Ureter (tissue), 1 donor: Measurements from ENCODE around the gene SLC45A3. TPM values are rescaled to one million over a fixed set of nuclear protein-coding genes. Genes with fewer than 3 reads are reported as not detected.
"Not testable (repeated sequence)": the region's sequence is repeated elsewhere in the genome, so short reads cannot be mapped to it uniquely, and the experiment has no call there.

Experiments
- DNase-seq: peaks from one replicate; pipeline ENCODE4 v3.0.0-alpha.2; 2020; ENCODE audit warnings: low spot score
- total RNA-seq: library from RNA; stranded (reverse); gene quantifications from one replicate; pipeline ENCODE4 v1.2.4, GENCODE V29; 2023
- donor health status: DM: yes; HTN: yes; CAD: no.

The SLC45A3 gene
- 3.7 TPM for total RNA-seq

GRCh38 chr1:205680073-205680851 lies at the start of gene SLC45A3:
Gene SLC45A3 (minus strand): TSS chr1:205680509. CDS start chr1:205664656, 15,853 bp downstream.
- DNase-seq = no peak

GRCh38 chr1:205726619-205727125 lies 46.4 kb upstream of the SLC45A3 start:
- no peak for DNase-seq

- no peak for DNase-seq
Observed at GRCh38 chr1:205725514-205725913, 45.2 kb upstream of the SLC45A3 start.

GRCh38 chr1:205720740-205721139 lies 40.4 kb upstream of the SLC45A3 start:
- not testable (repeated sequence) for DNase-seq

GRCh38 chr1:205719762-205720161 lies 39.5 kb upstream of the SLC45A3 start:
- no peak for DNase-seq

- DNase-seq = no peak
Observed at GRCh38 chr1:205719015-205719414, 38.7 kb upstream of the SLC45A3 start.

GRCh38 chr1:205716371-205717132 lies 36.2 kb upstream of the SLC45A3 start:
- no peak for DNase-seq

- DNase-seq = no peak
Observed at GRCh38 chr1:205715628-205716027, 35.3 kb upstream of the SLC45A3 start.

GRCh38 chr1:205714906-205715246 lies 34.6 kb upstream of the SLC45A3 start:
- no peak for DNase-seq

- no peak for DNase-seq
Observed at GRCh38 chr1:205714190-205714905, 34.0 kb upstream of the SLC45A3 start.

GRCh38 chr1:205711105-205712048 lies 31.1 kb upstream of the SLC45A3 start:
- peak; percentile 72 for DNase-seq

- no peak for DNase-seq
Observed at GRCh38 chr1:205710201-205711062, 30.1 kb upstream of the SLC45A3 start.

- DNase-seq = no peak
Observed at GRCh38 chr1:205709640-205710039, 29.3 kb upstream of the SLC45A3 start.

- no peak for DNase-seq
Observed at GRCh38 chr1:205709059-205709398, 28.7 kb upstream of the SLC45A3 start.

GRCh38 chr1:205706601-205707502 lies 26.5 kb upstream of the SLC45A3 start:
- DNase-seq = no peak

GRCh38 chr1:205704903-205705302 lies 24.6 kb upstream of the SLC45A3 start:
- no peak for DNase-seq

GRCh38 chr1:205703072-205703471 lies 22.8 kb upstream of the SLC45A3 start:
- DNase-seq = no peak

- no peak for DNase-seq
Observed at GRCh38 chr1:205701891-205702290, 21.6 kb upstream of the SLC45A3 start.

- no peak for DNase-seq
Observed at GRCh38 chr1:205701420-205701819, 21.1 kb upstream of the SLC45A3 start.
